HUDEP-2 (cell line): Measurements from ENCODE around the gene CTNNA3.
"Not testable (repeated sequence)": the region's sequence is repeated elsewhere in the genome, so short reads cannot be mapped to it uniquely, and the experiment has no call there.

Experiments used
- DNase-seq, 76 experiments: peaks; one replicate each; lab custom pipeline; 2025; ENCODE audit not compliant: unreplicated experiment in 76 of 76; lab: John Stamatoyannopoulos, UW

Gene CTNNA3

GRCh38 chr10:67261300-67261797 lies 434.6 kb downstream of the CTNNA3 start:
- no peak for DNase-seq

DNA sequence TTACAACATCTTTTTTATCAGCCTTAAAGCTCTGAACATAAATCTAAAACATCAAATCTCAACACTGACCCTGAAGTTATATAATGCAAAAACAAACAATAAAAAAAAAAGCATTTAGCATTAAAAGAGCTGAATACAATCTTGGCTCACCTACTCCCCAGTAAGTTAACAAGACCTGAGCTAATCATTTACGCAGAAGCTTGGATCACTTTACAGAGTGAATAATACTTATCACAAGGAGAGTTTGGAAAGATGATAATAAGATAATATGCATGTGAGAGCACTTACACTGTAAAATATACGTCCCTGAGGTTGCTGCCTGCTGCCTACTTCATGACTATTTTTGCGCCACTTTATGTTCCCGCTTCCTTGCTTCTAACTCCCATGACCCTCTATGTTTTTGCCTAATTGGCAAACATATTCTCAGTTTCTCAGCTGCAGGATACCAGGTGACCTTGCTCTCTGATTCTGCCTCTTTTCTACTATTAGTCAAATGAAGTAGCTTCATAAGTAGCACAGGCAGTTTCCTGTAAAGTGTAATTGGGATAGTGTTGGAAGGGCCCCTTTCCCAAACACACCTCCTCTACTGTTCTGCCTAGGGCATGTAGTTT lies 436.6 kb downstream of the CTNNA3 start:
- DNase-seq = no peak

DNA sequence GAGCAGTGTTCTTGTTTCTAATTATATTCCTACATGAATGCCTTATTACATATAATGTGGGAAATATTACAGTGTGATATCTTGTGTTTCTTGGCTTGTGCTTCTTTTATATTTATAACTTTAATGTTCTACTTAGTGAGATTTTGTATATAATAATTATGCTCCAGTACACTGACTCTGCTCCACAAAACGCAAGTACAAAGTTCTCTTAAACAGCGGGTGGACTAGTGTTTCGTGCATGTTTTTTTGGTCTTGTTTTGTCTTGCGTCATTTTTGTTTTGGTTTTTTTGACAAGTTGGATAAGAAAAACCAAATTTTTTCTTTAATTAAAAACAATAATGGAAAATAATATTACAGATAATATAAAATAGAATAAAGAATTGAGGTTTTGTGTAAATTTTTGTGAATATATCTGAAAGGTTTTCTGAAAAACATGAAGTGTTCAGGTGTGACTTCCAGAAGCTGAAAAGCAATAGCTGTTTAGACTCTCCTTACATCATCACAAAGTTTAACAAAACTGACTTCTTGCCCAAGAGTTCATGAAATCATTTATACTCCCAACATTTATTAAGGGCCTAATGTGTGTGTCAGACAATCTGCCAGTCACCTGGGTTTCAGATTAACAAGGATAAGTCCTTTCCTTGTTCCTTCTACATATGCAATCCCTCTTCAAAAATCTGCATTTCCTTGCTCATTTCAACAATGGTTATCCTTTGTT lies 438.4 kb downstream of the CTNNA3 start:
- no peak for DNase-seq

DNA sequence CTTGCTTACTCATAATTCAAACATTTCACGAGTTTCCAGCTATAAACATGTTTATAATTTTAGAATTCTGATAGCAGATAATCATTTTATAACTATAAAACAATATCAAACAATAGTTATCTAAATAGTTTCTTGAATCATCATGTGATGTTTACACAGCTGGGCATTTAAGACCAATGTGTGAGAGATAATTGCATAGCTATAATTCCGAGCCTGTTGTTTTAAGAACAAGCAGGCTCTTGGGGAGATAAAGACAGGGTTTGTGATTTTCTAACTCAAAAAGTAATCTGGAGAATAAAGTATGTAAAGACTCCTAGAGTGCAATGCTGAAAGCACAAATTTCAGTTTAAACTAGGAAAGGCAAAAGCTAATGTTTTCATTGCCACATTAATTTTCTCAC lies 439.0 kb downstream of the CTNNA3 start:
- no peak for DNase-seq

GRCh38 chr10:67250686-67251085 lies 445.3 kb downstream of the CTNNA3 start:
- DNase-seq = no peak

DNA sequence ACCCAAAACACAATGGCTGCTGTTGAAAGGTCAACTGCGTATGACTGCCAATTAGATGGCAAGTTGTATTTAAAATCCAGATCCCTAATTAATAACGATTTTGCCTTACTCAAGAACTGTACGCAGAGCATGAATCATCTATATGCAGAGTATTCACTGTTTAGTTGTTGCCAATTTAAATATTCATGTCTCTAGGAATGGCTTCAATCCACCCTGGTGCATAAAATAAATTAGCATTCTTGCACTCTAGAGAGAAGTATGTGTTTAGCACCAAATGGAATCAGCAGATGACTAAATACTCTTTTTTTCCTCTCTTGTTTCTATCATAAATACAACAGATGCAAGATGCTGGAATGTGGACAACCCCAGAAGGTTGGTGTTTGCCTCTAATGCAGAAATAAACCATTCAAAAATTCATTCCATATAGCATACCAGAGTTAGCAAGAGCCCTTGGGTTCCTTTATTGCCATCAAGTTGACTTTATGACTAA lies 449.9 kb downstream of the CTNNA3 start:
- no peak for DNase-seq

DNA sequence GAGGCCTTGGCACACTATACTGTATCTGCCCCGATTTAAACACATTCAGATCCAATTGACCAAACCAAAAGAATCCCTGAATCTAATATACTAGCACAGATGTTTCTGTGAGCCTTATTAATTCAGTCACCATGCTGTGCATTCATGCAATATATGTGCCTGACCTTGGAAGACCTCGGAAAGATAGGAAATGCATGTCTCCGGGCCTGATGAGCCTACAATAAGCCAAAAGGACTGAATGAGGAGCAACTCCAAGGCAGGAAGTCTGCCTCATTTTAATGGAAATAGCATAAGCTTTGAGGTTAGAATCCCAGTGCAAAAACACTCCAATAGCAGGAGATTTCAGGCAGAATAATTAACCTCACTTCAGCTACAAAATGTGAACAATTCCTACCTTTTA lies 453.5 kb downstream of the CTNNA3 start:
- no peak for DNase-seq

- no peak for DNase-seq
Measured at GRCh38 chr10:67241451-67241850, 454.5 kb downstream of the CTNNA3 start.

- no peak for DNase-seq
Measured at GRCh38 chr10:67239864-67240497, 456.0 kb downstream of the CTNNA3 start.

GRCh38 chr10:67230680-67231500 lies 465.1 kb downstream of the CTNNA3 start:
- DNase-seq = not testable (repeated sequence)

- DNase-seq = no peak
Measured at GRCh38 chr10:67225226-67225625, 470.8 kb downstream of the CTNNA3 start.

DNA sequence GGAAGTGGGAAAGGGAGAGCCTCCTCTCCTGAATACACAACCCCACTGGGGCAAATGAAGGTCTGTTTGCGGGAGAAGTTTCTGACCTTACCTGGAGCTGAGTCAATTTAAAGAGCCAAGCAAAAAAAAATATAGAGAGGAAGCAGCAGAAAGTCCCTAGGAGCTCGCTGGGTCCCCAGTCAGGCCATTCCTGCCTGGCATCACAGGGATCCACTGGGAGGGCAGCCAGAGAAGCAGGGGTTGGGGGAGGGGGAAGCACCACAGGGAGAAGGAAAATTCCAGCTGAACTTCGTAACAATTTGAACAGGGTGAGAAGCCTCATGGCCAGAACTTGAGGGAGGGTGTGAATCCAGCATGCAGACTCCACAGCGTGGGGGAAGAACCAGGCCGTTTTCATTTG lies 471.4 kb downstream of the CTNNA3 start:
- no peak for DNase-seq

DNA sequence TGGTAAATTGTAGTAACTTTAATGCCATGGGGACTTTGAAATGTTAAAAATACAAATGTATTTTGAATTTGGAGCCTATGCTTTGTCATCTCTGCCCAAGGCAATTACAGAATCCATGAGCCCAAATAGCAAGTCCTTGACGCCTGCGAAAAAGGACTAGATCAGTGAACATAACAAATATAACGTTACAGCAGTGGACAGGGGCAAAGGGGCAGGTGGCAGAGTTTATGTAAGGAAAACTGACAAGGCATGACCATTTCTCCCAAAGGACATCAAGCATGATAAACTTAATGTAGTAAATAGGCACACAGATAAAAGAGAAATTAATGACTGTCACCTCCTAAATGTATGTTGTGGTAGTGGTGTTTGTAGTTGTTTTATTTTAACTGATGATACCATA lies 473.1 kb downstream of the CTNNA3 start:
- no peak for DNase-seq

- no peak for DNase-seq
Measured at GRCh38 chr10:67221939-67222494, 474.0 kb downstream of the CTNNA3 start.

- no peak for DNase-seq
Measured at GRCh38 chr10:67211680-67212079, 484.3 kb downstream of the CTNNA3 start.

GRCh38 chr10:67207923-67208322 lies 488.1 kb downstream of the CTNNA3 start:
- not testable (repeated sequence) for DNase-seq

GRCh38 chr10:67200913-67201564 lies 495.0 kb downstream of the CTNNA3 start:
- no peak for DNase-seq

DNA sequence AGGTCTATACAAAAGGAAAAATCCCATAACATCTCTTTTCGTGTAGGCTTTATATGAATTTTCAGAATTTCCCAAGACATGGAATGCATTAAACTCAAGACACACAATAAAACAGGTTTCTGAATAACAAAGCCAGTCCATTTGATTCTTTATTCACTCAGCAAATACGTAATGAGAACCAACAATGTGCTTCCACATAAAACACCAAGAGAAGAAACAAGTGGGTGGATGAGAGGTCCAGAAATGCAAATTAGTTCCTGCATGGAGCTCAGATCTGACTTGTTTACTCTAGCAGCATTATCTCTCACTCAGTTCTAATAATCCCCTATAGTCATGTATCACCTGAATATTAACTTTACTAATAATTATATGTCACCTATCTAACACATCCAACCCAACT lies 520.6 kb downstream of the CTNNA3 start:
- no peak for DNase-seq

- no peak for DNase-seq
Measured at GRCh38 chr10:67173787-67174186, 522.2 kb downstream of the CTNNA3 start.

- DNase-seq = no peak
Measured at GRCh38 chr10:67171970-67172369, 524.0 kb downstream of the CTNNA3 start.
